Lung (tissue), 12 donors: ENCODE data around the gene PI16. TPM values are rescaled to one million over a fixed set of nuclear protein-coding genes. Genes with fewer than 3 reads are reported as not detected.

Source experiments
- ATAC-seq: fragments of 200-7000 bp; cut with Tn5 transposase; one replicate; pipeline ENCODE4 v1.9.1; 2020; ENCODE audit warnings: moderate number of reproducible peaks; ENCODE audit not compliant: insufficient read depth, low FRiP score
- DNase-seq, 3 donors: peaks; one replicate each; pipeline ENCODE4 v3.0.0-alpha.2; 2013 to 2017
- H3K27ac ChIP-seq, 2 donors: one replicate each; pipeline ENCODE4 v1.5.1; 2013; ENCODE audit warnings: mild to moderate bottlenecking in 2 of 2, moderate library complexity in 2 of 2, control low read depth in 1 of 2, inconsistent platforms in 1 of 2, low read depth in 1 of 2, low read length in 1 of 2
- H3K27me3 ChIP-seq, 3 donors: one replicate each; pipeline ENCODE4 v1.5.1; 2013; ENCODE audit warnings: low read length in 2 of 3; ENCODE audit not compliant: control insufficient read depth in 3 of 3, insufficient read depth in 3 of 3
- H3K36me3 ChIP-seq, 4 donors: one replicate each; pipeline ENCODE4 v1.5.1; 2013; ENCODE audit warnings: low read length in 4 of 4, mild to moderate bottlenecking in 1 of 4, moderate library complexity in 1 of 4; ENCODE audit not compliant: control insufficient read depth in 4 of 4, insufficient read depth in 4 of 4
- H3K4me1 ChIP-seq, 5 donors: one replicate each; pipeline ENCODE4 v1.5.1; 2013; ENCODE audit warnings: low read length in 5 of 5, mild to moderate bottlenecking in 2 of 5, moderate library complexity in 1 of 5; ENCODE audit not compliant: control insufficient read depth in 5 of 5, insufficient read depth in 5 of 5
- H3K4me3 ChIP-seq: one replicate; pipeline ENCODE4 v1.5.1; 2013; ENCODE audit warnings: mild to moderate bottlenecking, control low read depth, moderate library complexity
- H3K9ac ChIP-seq, 2 donors: one replicate each; pipeline ENCODE4 v1.5.1; 2013; ENCODE audit warnings: low read length in 2 of 2, control low read depth in 1 of 2; ENCODE audit not compliant: insufficient read depth in 1 of 2
- H3K9me3 ChIP-seq, 4 donors: one replicate each; pipeline ENCODE4 v1.5.1; 2013; ENCODE audit warnings: low read length in 3 of 4, mild to moderate bottlenecking in 1 of 4, moderate library complexity in 1 of 4; ENCODE audit not compliant: control insufficient read depth in 4 of 4, insufficient read depth in 3 of 4
- CTCF ChIP-seq: IDR thresholded peaks from 2 replicates; pipeline ENCODE4 v1.5.1; 2012; ENCODE audit warnings: mild to moderate bottlenecking; ENCODE audit errors: control extremely low read depth, extremely low read depth
- WGBS, 2 donors: extraction: QIAGEN DNeasy Blood & Tissue Kit; methylation state at CpG; one replicate each; pipeline ENCODE4 v1.1.7; 2013; 5-methylcytosine and 5-hydroxymethylcytosine counted together
- polyA plus RNA-seq, 2 donors: library from polyadenylated mRNA; stranded (reverse); fragments of 200-250 nt; gene quantifications; one replicate each; pipeline ENCODE4 v1.2.1, GENCODE V29; 2013
- total RNA-seq, 2 donors: library from RNA; depleted of rRNA in 1 of 2; stranded (reverse); fragments of >200 nt in 1 of 2; gene quantifications; one replicate each; pipeline ENCODE4 v1.2.1, GENCODE V29; 2014 to 2021
- donor health status: control.
- donor health status: control.
- donor health status: Bipolar disorder and iron deficiency.
- donor health status: healthy.
- donor health status: DM: yes; HTN: yes; CAD: no.

The PI16 gene
- total and polyA plus RNA-seq, 4 donors, result 0.60 to 4.3 (median 2.8) TPM

GRCh38 chr6:36944650-36945049 is 9.9 kb upstream of the PI16 start:
- Histone ChIP-seq H3K4me3 (no peak overlapping the region), H3K9me3 (no peaks in the 10 kb centered on the region), H3K4me1 (no peaks in the 10 kb centered on the region), H3K27me3 (no peaks in the 10 kb centered on the region), H3K9ac (no peak overlapping the region), H3K36me3 (no peaks in the 10 kb centered on the region), H3K27ac (no peak overlapping the region)
- 72 to 86% methylated on average over 5 of the region's 5 CpGs for WGBS, 2 donors
- no peak for DNase-seq
- no peak for ATAC-seq
- TF ChIP-seq CTCF, result no peak

GRCh38 chr6:36945301-36945700 is 9.2 kb upstream of the PI16 start:
- Histone ChIP-seq H3K4me1 (no peaks in the 10 kb centered on the region), H3K4me3 (no peak overlapping the region), H3K27ac (no peak overlapping the region), H3K9ac (no peak overlapping the region), H3K9me3 (no peaks in the 10 kb centered on the region), H3K27me3 (no peaks in the 10 kb centered on the region), H3K36me3 (no peaks in the 10 kb centered on the region)
- no peak for DNase-seq
- TF ChIP-seq CTCF, result no peak
- ATAC-seq, result no peak
- WGBS, 2 donors, result 84 to 89% methylated on average over 4 of the region's 4 CpGs

- H3K36me3 ChIP-seq, result no peaks in the 10 kb centered on the region
- WGBS, 2 donors, result 88 to 91% methylated on average over 4 of the region's 4 CpGs
- H3K9ac ChIP-seq, result no peak overlapping the region
- no peak for DNase-seq
- no peak overlapping the region for H3K4me3 ChIP-seq
- ATAC-seq, result no peak
- H3K9me3 ChIP-seq, result no peaks in the 10 kb centered on the region
- no peak for TF ChIP-seq CTCF
- H3K27ac ChIP-seq, result no peak overlapping the region
- H3K4me1 ChIP-seq, result no peaks in the 10 kb centered on the region
- H3K27me3 ChIP-seq, result no peaks in the 10 kb centered on the region
Measured at GRCh38 chr6:36946526-36946925, 8.0 kb upstream of the PI16 start.
